IPS-NIHi7 (cell line): Measurements from ENCODE around the gene SLC7A4.
"Not testable (repeated sequence)": the region's sequence is repeated elsewhere in the genome, so short reads cannot be mapped to it uniquely, and the experiment has no call there.

Experiments used
- DNase-seq: peaks from one replicate; pipeline ENCODE4 v3.0.0; 2012; ENCODE audit warnings: mixed read lengths; ENCODE audit errors: extremely low spot score

SLC7A4 gene, protein sequence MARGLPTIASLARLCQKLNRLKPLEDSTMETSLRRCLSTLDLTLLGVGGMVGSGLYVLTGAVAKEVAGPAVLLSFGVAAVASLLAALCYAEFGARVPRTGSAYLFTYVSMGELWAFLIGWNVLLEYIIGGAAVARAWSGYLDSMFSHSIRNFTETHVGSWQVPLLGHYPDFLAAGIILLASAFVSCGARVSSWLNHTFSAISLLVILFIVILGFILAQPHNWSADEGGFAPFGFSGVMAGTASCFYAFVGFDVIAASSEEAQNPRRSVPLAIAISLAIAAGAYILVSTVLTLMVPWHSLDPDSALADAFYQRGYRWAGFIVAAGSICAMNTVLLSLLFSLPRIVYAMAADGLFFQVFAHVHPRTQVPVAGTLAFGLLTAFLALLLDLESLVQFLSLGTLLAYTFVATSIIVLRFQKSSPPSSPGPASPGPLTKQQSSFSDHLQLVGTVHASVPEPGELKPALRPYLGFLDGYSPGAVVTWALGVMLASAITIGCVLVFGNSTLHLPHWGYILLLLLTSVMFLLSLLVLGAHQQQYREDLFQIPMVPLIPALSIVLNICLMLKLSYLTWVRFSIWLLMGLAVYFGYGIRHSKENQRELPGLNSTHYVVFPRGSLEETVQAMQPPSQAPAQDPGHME

DNA sequence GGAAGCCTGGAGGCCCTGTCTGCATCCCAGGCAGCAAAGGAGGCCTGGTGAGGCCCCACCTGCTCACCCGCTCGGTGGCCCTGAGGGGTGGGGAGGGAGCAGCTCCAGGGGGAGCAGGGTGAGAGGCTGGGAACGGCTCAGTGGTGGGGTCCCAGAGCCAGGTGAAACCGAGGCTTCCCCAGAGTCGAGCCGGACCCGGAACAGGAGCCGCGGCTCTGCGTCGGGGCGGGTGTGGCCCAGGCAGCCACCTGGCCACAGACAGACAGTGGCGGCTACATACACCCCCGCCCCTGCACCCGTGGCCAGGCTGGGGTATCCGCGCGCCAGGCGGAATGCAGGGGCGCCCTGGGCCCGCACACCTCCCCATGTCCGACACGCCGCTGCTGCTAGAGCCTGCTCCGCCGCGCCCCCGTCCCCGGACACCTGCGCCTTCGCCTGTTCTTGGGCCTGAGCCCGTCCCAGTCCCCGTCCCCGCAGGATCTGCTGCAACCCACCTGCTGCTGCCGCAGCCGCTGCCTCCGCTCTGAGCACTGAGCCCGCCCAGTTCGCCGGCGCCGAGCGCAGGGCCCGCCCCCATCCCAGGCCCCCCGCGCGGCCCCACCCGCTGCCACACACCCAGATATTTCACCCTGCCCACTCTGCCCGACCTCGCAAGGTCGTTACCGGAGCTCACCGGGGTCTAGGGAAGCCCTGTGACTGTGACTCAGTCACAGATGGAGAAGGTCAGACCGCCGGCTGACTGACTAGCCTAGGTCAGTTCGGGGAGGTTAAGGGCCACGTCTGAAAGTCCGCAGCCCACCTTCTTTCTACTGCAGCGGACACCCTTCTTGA is at the start of gene SLC7A4:
Gene SLC7A4 (minus strand): TSS at position 525 of the 831 bp plus-strand sequence. CDS start 749 bp downstream, outside the sequence.
- DNase-seq: no peak

DNA sequence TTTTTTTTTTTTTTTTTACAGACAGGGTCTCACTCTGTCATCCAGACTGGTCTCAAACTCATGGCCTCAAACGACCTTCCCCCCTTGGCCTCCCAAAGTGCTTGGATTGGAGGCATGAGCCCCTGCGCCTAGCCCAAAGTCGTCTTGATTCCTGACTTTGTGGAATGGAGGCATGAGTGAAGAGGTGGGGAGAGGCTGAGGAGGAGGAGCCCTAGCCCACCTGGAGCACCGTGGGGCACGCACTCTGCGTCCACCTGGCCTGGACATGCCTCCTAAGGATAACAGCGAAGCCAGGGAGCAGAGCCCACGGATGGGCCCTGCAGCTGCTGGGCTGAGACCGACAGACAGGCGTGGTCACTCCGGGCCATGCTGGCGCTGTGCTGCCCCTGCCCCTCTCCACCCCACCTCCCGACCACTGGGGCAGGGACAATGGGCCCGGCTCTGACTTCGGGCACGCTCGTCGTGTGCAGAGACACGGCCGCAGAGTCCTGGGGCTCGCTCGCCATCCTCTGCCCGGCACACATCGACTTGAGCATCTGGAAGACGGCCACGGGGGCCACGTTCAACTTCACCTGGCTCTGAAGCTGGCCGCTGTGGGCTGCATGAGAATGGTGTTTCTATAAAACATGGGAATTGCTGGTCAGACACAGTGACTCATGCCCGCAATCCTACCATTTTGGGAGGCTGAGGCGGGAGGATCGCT is 48.2 kb upstream of the SLC7A4 start:
- no peak for DNase-seq

DNA sequence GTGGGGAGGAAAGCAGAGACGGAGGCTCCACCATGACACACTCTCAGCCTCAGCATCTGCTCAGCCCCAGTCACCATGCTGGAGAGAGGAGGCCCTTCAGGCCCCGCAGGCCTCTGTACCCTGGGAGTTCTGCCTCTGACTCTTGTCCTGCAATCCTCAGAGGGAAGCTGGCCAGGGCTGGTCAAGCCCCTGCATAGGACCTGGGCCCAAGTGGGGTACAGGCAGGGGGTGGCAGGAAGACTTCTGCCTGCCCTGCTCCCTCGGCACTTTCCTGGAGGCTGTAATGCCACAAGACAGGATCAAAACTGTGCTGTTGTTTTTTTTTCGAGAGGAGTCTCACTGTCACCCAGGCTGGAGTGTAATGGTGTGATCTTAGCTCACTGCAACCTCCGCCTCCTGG is 47.1 kb upstream of the SLC7A4 start:
- DNase-seq: no peak

DNA sequence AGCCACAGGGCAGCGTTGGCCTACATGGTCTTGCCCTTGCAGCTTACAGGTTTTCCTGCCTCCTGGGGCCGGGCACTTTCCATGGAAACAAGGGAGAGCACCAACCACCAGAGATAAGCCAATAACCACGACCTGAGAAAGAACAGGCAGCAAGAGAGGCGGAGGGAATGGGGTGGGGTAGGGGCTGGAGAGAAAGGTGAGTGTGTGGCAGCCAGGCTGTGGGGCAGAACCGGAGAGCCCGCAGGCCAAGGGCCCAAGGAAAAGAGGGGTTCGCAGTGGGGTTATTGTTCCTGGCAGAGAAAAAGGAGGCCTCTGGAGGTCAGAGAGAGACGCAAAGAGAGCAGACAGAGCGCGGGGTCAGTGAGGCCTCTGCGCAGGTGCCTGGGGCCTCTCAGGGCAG is 46.6 kb upstream of the SLC7A4 start:
- no peak for DNase-seq

DNA sequence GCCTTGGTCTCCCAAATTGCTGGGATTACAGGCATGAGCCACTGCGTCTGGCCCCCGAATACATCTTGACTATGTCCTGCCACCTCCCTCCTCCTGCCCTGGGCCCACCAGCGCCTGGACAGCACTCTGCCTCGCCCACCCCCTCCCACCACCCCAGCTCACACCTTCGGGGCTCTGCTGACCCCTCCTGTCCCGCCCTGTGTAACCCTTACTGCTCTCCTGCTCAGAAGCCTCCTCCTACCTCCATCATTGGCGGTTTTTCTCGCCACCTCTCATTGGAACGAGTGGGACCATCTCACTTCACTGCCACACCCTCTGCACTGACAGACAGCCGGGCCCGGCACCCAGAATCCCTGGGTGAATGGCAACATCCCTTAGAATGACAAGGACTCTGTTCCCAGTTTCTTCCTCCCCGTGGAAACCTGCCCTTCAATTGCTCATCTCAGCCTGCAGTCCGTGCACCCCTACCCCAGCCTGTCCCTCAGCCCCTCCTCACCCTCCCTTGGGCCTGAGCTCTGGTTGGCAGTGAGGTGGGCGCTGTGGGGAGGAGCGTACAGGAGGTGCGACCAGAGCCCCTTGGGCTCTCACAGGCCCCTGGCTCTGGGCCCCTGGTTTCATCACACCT is 45.6 kb upstream of the SLC7A4 start:
- DNase-seq: no peak

DNA sequence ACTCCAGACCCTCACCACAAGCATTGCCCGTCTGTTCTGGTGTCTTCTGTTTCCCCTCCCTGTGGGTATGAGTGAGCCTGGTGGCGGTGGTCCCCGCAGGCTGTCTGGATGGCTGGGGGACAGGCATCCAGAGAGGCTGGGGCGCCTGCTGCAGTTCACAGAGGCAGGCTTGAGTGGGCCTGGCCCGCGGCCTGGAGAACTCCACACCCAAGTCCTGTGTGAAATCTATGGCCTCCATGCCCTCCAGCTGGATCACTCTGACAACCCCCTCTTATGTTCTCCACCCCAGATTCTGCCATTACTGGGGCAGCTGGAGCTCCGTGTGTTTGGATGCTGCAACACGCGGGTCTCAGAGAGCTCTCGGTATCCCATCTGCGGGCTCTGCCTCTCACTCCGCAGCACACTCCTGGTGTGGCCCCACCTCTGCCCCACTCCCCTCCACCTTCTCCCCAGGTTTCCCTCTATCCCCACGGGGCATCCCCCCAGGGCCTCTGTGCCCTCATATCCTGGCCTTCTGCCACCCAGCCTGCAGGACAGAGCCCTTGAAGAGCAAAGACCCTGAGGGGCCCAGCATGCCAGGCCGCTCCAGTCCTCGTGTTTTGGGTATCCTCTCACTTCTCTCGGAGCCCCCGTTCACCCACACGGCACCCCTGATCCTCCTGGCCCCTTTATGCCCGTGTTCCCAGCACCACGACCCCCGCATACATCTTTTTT is 44.7 kb upstream of the SLC7A4 start:
- no peak for DNase-seq

DNA sequence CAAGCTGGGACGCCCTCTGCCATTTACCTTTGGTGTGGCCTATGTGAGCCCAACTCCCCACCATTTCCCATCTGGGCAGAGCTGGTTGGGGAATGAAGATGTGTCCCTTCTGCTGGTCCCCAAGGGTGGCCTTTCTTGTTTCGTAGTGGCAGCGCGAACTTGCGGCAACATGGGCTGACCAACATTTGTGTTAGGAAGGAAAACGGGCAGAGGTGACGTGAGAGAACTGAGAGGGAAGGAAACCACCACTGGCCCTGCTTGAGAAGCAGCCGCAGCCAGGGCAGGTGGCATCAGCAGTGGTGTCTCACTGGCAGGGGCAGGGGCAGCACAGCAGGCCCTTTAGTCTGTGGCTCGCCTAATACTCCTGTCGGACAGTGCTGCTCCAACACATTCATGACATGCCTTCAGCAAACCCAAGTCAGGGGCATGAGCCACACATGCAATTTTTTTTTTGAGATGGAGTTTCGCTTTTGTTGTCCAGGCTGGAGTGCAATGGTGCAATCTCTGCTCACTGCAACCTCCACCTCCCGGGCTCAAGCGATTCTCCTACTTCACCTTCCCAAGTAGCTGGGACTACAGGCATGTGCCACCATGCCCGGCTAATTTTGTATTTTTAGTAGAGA is 43.3 kb upstream of the SLC7A4 start:
- DNase-seq: no peak

DNA sequence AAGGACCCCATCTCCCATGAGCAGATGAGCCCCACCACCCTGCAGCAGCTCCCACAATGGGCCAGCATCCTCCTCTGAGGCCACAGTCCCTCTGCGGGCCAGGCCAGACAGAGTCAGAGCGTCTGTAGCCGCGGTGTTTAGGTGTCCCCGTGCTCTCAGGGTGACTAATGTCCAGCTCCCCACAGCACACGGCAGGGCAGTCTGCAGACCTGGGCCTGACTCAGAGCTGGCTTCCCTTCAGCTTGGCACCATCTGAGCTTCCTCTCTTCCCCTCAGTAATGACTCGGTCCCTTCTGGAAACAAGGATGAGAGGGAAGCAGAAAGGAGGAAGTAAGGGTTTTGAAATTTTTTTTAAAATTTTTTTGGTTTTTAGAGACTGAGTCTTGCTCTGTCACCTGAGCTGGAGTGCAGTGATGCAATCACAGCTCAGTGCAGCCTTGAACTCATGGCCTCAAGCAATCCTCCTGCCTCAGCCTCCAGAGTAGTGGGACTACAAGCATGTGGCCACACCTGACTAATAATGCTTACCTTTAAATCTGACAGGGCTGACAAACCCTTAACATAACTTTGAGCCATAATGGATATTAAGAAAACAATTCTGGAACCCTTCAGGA is 41.8 kb upstream of the SLC7A4 start:
- DNase-seq: no peak

DNA sequence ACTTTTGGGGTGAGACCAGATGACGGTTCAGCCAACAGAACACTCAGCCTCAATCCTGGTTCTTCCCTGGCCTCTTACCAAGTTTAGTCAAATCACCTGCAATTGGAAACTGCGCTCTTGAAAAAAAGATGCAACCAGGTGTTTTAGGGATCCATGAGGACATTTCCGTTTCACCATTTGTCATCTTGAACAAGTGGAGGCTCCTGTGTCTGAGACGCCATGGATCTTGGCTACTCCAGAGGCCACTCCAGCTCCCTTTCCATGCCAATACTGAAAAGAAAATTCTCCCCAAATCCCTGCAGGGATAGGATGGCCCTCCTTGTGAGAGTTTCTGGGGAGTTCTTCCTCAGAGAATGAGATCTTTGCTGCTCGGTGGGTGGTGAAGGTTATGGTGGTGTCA is 41.1 kb upstream of the SLC7A4 start:
- no peak for DNase-seq

DNA sequence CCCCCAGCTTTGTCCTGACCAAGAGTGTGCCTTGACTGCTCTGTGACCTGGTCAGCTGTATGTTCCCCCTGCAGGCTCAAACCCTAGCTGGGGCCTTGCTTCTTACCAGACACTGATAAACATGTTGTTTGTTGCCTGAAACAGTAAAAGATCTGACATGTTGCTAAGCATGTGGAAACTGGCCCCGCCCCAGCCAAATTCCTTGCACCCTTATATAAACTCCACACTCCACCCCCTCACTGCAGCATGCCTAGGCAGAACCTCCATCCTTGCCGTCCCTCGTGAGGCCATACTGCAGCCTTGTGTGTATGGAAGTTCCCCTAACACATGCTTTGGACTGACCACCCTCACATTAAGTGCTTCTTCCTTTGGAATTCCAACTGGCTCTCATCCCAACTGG is 40.7 kb upstream of the SLC7A4 start:
- DNase-seq: no peak

DNA sequence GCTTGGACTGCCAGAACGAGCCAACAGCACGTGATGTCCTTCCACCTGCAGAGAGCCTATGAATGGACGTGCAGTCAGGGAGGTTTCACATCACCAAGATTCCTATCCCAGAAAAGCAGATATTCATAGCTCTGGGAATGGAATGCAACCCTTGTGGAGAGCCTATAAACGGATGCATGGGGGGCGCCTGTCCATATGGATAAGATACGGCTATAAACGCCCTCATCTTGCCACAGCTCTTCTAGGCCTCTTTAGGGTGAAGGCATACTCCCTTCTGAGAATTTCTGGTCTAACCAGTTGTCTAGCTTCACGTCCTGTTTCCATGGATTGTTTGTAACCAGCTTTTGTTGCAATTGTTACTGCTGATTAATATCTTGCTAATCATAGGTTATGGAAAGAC is 39.4 kb upstream of the SLC7A4 start:
- DNase-seq: not testable (repeated sequence)

DNA sequence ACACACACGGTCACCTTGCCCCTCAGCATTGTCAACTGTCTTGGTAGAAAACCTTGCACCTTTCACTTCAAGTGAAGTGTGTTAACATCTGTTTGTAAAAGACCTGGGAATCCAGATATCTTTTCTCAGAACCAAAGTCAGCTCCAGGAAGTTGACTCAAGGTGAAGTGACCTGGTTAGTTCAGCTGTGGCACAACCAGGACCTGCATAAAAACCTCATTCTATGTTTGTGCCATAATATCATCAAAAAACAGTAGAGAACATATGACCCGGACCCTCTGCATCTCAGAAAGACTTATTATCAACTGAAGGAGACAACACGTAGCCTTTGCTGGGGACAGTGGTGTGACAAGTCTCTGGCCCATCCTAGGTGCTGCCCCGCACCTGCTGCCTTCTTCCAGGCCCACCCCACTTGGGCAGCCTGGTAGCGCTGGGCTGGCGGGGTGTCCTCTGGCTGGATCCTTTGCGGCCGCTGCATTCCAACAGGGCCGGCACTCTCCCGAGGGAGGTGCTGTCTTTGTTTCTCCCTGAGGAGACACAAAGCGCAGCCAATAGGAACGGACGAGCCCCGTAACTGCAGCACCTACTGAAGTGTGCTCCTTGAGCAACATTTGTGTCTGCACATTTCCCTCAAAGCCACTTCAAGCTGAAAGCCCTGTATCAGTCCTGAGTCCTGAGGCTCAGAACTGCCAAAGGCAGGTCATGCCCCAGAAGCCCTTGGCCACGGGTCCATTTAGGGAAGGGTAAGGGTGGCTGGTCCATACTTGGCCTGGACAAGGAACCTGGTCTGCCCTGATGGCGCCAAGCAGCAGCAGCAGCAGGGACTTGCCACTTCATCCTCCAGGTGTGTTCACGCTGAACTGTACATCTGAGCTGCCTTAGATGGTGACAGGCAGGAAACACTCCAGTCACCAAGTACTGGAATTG is 38.6 kb upstream of the SLC7A4 start:
- DNase-seq: no peak

DNA sequence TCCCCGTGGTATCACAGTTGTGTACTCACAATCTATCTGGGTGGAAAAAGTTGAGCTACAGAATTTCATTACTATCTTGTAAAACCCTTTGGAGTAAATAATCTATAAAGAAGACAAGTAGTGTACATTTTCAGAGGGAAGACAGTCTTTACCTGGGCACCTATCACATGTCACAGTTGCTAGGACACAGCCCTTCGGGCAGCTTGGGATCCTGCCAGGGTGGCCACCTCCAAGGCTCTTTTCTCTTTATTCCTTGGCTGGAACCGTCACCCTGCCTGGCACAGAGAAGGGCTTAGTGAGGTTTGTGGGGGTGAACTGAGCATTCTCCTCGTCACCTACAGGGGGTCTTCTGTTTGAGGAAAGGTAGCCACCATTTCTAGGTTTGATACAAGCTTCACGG is 37.0 kb upstream of the SLC7A4 start:
- no peak for DNase-seq

DNA sequence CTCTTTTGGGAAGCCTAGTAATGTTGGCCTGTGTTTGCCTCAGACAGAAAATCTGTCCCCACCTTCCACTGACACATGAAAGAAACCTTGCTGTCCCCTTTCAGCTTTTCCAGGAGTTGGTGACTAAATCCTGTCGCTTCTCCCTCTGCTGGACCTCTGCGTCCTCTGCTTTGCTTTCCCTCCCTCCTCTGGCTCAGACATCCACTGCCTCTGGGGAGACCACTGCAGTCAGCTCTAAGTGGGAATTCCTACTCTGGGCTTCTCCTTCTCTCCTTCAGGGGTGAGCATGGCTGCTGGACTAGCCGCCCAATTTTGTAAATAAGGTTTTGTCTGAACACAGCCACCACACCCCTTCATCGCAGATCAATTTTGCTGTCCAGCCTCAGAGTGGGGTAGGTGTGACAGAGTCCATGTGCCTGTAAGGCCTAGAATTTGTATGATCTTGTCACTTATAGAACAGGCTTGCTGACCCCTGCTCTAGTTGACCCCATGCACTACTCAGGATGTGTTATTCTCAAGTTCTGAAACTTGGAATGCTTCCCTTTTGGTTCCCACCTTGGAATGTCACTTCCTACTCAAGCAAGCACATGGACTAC is 36.4 kb upstream of the SLC7A4 start:
- no peak for DNase-seq

DNA sequence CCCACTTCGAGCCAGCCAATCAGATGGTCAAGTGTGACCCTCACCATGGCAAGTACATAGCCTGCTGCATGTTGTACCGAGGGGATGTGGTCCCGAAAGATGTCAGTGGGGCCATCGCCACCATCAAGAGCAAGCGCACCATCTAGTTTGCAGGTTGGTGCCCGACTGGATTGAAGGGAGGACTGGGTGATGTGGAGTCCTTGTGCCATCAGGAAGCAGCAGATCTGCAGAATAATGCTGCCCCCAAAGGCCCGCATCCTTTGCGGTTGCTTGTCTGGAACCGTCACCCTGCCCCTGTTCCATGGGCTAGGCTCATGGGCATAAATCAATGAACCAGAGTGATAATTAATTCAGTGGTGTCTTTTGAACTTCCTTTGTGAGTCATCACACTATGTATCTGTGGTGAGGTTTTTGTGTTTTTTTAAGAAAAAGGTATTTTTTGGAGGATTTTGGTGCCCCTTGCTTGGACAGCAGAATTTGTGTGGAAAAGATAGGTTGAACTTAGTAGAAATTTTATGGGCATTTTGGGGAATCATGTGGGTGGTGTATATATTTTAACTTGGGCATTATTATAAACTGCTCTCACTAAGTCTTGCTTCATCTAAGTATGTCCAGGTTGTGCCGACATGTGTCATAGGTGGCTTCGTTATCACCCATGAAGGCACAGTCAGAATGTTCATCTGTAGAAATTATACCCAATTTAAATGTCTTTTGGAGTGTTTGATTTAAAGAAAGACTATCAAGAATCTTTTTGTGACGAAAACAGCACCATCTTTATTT is 35.7 kb upstream of the SLC7A4 start:
- no peak for DNase-seq

DNA sequence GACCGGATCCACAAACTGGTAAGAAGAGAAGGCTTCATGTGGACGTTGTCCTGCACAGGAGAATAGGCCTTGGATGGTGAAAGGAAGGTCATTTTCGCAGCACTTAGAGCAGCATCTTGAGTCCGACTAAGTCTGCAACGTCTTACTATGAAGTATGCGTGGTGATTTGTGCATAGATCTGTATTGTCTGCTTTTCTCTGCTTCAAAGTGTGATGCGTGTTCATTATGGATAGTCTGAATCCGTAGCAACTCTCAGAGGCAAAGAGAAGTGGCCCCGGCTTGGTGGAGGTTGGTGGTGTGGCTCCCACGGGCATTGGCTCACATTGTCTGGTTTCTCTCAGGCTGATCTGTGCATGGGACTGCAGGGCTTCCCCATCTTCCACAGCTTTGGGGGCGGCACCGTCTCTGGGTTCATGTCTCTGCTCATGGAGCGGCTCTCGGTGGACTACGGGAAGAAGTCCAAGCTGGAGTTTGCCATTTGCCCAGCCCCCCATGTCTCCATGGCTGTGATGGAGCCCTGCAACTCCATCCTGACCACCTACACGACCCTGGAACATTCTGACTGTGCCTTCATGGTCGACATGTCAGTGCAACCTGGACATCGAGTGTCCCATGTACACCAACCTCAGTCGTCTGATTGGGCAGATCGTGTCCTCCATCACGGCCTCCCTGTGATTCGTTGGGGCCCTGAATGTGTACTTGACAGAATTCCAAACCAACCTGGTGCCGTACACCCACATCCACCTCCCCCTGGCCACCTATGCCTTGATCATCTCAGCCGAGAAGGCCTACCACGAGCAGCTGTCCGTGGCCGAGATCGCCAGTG is 34.9 kb upstream of the SLC7A4 start:
- no peak for DNase-seq
